22Rv1 (cell line): Measurements from ENCODE around the gene ATP8B4.

Experiments
- ZFX ChIP-seq: fragments of 450-650 bp; IDR thresholded peaks from 2 replicates; pipeline ENCODE4 v1.6.1; 2017; ENCODE audit warnings: antibody characterized with exemption, borderline replicate concordance
- TF ChIP-seq, protein P1 (sequence below): fragments of 450-650 bp; IDR thresholded peaks from 2 replicates; pipeline ENCODE4 v1.5.1; 2017; ENCODE audit warnings: mild to moderate bottlenecking

DNA sequence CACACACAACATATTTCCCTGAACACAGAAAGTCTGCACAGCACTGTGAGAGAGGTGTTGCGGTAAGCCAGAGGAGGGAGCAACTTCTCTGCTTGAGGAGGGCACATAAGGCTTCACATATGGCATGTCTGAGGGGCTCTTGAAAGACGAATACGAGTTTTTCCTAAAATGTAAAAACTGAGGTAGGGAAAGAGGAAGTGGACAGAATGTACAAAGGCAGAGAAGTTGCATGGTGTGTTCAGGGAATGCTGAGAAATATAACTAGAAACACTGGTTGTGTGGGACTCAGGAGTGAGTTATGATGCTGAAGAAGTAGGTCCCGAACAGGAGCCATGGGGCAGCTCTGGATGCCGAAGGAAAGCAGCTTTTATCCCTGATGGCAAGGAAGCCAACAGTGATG is 22.8 kb upstream of the ATP8B4 start:
- TF ChIP-seq, protein P1, sequence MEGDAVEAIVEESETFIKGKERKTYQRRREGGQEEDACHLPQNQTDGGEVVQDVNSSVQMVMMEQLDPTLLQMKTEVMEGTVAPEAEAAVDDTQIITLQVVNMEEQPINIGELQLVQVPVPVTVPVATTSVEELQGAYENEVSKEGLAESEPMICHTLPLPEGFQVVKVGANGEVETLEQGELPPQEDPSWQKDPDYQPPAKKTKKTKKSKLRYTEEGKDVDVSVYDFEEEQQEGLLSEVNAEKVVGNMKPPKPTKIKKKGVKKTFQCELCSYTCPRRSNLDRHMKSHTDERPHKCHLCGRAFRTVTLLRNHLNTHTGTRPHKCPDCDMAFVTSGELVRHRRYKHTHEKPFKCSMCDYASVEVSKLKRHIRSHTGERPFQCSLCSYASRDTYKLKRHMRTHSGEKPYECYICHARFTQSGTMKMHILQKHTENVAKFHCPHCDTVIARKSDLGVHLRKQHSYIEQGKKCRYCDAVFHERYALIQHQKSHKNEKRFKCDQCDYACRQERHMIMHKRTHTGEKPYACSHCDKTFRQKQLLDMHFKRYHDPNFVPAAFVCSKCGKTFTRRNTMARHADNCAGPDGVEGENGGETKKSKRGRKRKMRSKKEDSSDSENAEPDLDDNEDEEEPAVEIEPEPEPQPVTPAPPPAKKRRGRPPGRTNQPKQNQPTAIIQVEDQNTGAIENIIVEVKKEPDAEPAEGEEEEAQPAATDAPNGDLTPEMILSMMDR, result no peak
- no peak for TF ChIP-seq ZFX
